ENCODE measurements around the gene SLC25A2.

Gene SLC25A2

GRCh38 chr5:141298376-141298775 is 5.5 kb downstream of the SLC25A2 start:
- in situ Hi-C loops (cut with MboI; ENCODE audit: low sequenced_read_pairs, unreplicated experiment) = no loop called here
- TF ChIP-seq CTCF (IDR thresholded peaks at IDR 0.05; ENCODE audit: borderline replicate concordance, control extremely low read depth, extremely low read depth, insufficient read depth, missing control alignments) = no peak

GRCh38 chr5:141272906-141273305 is 30.9 kb downstream of the SLC25A2 start:
- TF ChIP-seq CTCF (IDR thresholded peaks at IDR 0.05; ENCODE audit: borderline replicate concordance, control extremely low read depth, extremely low read depth, insufficient read depth, missing control alignments) = no peak
- in situ Hi-C loops (cut with MboI; ENCODE audit: low sequenced_read_pairs, unreplicated experiment) = no loop called here
- no peak for DNase-seq (ENCODE audit: low spot score)

More at GRCh38 chr5:141298376-141298775, 5.5 kb downstream of the SLC25A2 start:
- DNase-seq (ENCODE audit: low spot score) = no peak

GRCh38 chr5:141269195-141269594 is 34.7 kb downstream of the SLC25A2 start:
- no peak for DNase-seq (ENCODE audit: low spot score)
- in situ Hi-C loops (cut with MboI; ENCODE audit: low sequenced_read_pairs, unreplicated experiment) = no loop called here
- TF ChIP-seq CTCF (IDR thresholded peaks at IDR 0.05; ENCODE audit: borderline replicate concordance, control extremely low read depth, extremely low read depth, insufficient read depth, missing control alignments) = no peak

- no peak for DNase-seq (ENCODE audit: low spot score)
- in situ Hi-C loops (cut with MboI; ENCODE audit: low sequenced_read_pairs, unreplicated experiment) = no loop called here
- no peak for TF ChIP-seq CTCF (IDR thresholded peaks at IDR 0.05; ENCODE audit: borderline replicate concordance, control extremely low read depth, extremely low read depth, insufficient read depth, missing control alignments)
Observed at GRCh38 chr5:141261238-141261546, 42.7 kb downstream of the SLC25A2 start.

GRCh38 chr5:141260458-141261237 is 43.2 kb downstream of the SLC25A2 start:
- no peak for TF ChIP-seq CTCF (IDR thresholded peaks at IDR 0.05; ENCODE audit: borderline replicate concordance, control extremely low read depth, extremely low read depth, insufficient read depth, missing control alignments)
- in situ Hi-C loops (cut with MboI; ENCODE audit: low sequenced_read_pairs, unreplicated experiment) = no loop called here
- no peak for DNase-seq (ENCODE audit: low spot score)

- TF ChIP-seq CTCF (IDR thresholded peaks at IDR 0.05; ENCODE audit: borderline replicate concordance, control extremely low read depth, extremely low read depth, insufficient read depth, missing control alignments) = no peak
- DNase-seq (ENCODE audit: low spot score) = no peak
- in situ Hi-C loops (cut with MboI; ENCODE audit: low sequenced_read_pairs, unreplicated experiment) = no loop called here
Observed at GRCh38 chr5:141258948-141259347, 44.9 kb downstream of the SLC25A2 start.

Data from GM13976 (cell line).